GM12878 (cell line): ENCODE data around the gene SGCB. TPM values are rescaled to one million over a fixed set of nuclear protein-coding genes. Genes with fewer than 3 reads are reported as not detected.

Source experiments
- ATAC-seq: fragments of 200-7000 bp; cut with Tn5 transposase; 3 replicates; pipeline ENCODE4 v1.9.1; 2020; ENCODE audit warnings: mild to moderate bottlenecking, moderate library complexity
- Bru-seq: library from RNA; stranded (reverse); fragments of 400-500 nt; gene quantifications from one replicate; lab custom pipeline; 2021; lab: Mats Ljungman, UMichigan
- BruChase-seq, 2 experiments: library from RNA; stranded (reverse); fragments of 400-500 nt; gene quantifications; one replicate each; lab custom pipeline; 2021; lab: Mats Ljungman, UMichigan
- BruUV-seq: library from RNA; stranded (reverse); fragments of 400-500 nt; replicated peaks from 2 replicates; lab custom pipeline; 2021; lab: Mats Ljungman, UMichigan
- CTCF ChIA-PET: fragments of 300-600 bp; sonication (Branson Sonifier 250); formaldehyde crosslinking; extraction: SDS; loops from one replicate; lab custom pipeline; 2021; ENCODE audit warnings: inconsistent platforms; lab: Yijun Ruan, JAX
- POLR2A ChIA-PET: fragments of 350-600 bp; formaldehyde crosslinking; extraction: SDS; loops from one replicate; lab custom pipeline; 2021; ENCODE audit warnings: inconsistent platforms; lab: Charles Lee
- RAD21 ChIA-PET: fragments of 300-600 bp; sonication (Branson Sonifier 250); formaldehyde crosslinking; loops from one replicate; lab custom pipeline; 2023; ENCODE audit warnings: antibody characterized with exemption; ENCODE audit not compliant: unreplicated experiment; lab: Charles Lee
- SMC1A ChIA-PET: fragments of 300-600 bp; sonication (Branson Sonifier 250); formaldehyde crosslinking; loops from one replicate; lab custom pipeline; 2023; ENCODE audit not compliant: unreplicated experiment, uncharacterized antibody; lab: Charles Lee
- DNase-seq: peaks from one replicate; pipeline ENCODE4 v3.0.0-alpha.2; 2011; ENCODE audit warnings: low read depth, low spot score
- FAIRE-seq: peaks from 3 replicates; lab custom pipeline; 2011; peaks lifted over from hg19 to GRCh38; lab: Jason Lieb, UNC
- H2AFZ ChIP-seq: 2 replicates; pipeline ENCODE4 v1.6.0; 2011; ENCODE audit warnings: low read depth, low read length, control low read depth; ENCODE audit not compliant: control insufficient read depth
- H3K27ac ChIP-seq: 2 replicates; pipeline ENCODE4 v1.5.1; 2011; ENCODE audit warnings: control low read depth; ENCODE audit not compliant: control insufficient read depth, insufficient read depth
- H3K27me3 ChIP-seq, 2 experiments: replicated peaks in 1 of 2; 2 replicates each; pipeline versions ENCODE4 v1.6.0 to v1.6.1; 2011; ENCODE audit warnings: low read length in 1 of 2; ENCODE audit not compliant: control insufficient read depth in 2 of 2, insufficient read depth in 2 of 2
- H3K36me3 ChIP-seq, 2 experiments: 2 replicates each; pipeline ENCODE4 v1.5.1; 2011; ENCODE audit warnings: low read length in 1 of 2; ENCODE audit not compliant: control insufficient read depth in 2 of 2, insufficient read depth in 2 of 2
- H3K4me1 ChIP-seq: 2 replicates; pipeline ENCODE4 v1.6.1; 2011; ENCODE audit warnings: mild to moderate bottlenecking, low read length, moderate library complexity, mixed read lengths; ENCODE audit not compliant: control insufficient read depth, insufficient read depth
- H3K4me2 ChIP-seq: 2 replicates; pipeline ENCODE4 v1.6.0; 2011; ENCODE audit warnings: control low read depth; ENCODE audit not compliant: control insufficient read depth, insufficient read depth
- H3K4me3 ChIP-seq: fragments of 200-600 bp; sonication (generic); 2 replicates; pipeline ENCODE4 v1.5.1; 2016
- H3K79me2 ChIP-seq: 2 replicates; pipeline ENCODE4 v1.6.0; 2011; ENCODE audit warnings: low read length; ENCODE audit not compliant: control insufficient read depth, insufficient read depth
- H3K9ac ChIP-seq: 2 replicates; pipeline ENCODE4 v1.8.0; 2011; ENCODE audit warnings: low read length, control low read depth, mixed read lengths; ENCODE audit not compliant: control insufficient read depth, insufficient read depth
- H3K9me3 ChIP-seq: replicated peaks from 3 replicates; pipeline ENCODE4 v1.5.1; 2011; ENCODE audit warnings: mild to moderate bottlenecking, low read length; ENCODE audit not compliant: control insufficient read depth, insufficient read depth
- H4K20me1 ChIP-seq: 2 replicates; pipeline ENCODE4 v1.6.0; 2011; ENCODE audit not compliant: control insufficient read depth, insufficient read depth
- IKZF1 ChIP-seq: fragments of 450-650 bp; conservative IDR thresholded peaks from 2 replicates; pipeline ENCODE4 v1.6.1; 2017; ENCODE audit warnings: antibody characterized with exemption, mild to moderate bottlenecking
- LARP7 ChIP-seq: fragments of 450-650 bp; IDR thresholded peaks from 2 replicates; pipeline ENCODE4 v1.6.1; 2017; ENCODE audit warnings: mild to moderate bottlenecking
- NRF1 ChIP-seq: conservative IDR thresholded peaks from 2 replicates; pipeline ENCODE4 v1.6.1; 2011; ENCODE audit warnings: mild to moderate bottlenecking, low read depth, low read length, improper control_type of control experiment
- PML ChIP-seq: IDR thresholded peaks from 2 replicates; pipeline ENCODE4 v1.6.1; 2012; ENCODE audit warnings: low read length, inconsistent platforms
- POLR2A ChIP-seq: IDR thresholded peaks from 2 replicates; pipeline ENCODE4 v1.6.1; 2011; ENCODE audit warnings: low read depth, mild to moderate bottlenecking, low read length
- SKIL ChIP-seq: fragments of 450-650 bp; IDR thresholded peaks from 2 replicates; pipeline ENCODE4 v1.6.1; 2017; ENCODE audit warnings: mild to moderate bottlenecking, low read depth, inconsistent platforms; ENCODE audit not compliant: poor library complexity, severe bottlenecking
- SPI1 ChIP-seq: IDR thresholded peaks from 2 replicates; pipeline ENCODE4 v1.6.1; 2011; ENCODE audit warnings: low read depth, mild to moderate bottlenecking, low read length, moderate library complexity, borderline replicate concordance; ENCODE audit not compliant: insufficient read depth
- TAF1 ChIP-seq: IDR thresholded peaks from 2 replicates; pipeline ENCODE4 v1.6.1; 2011; ENCODE audit warnings: mild to moderate bottlenecking, low read depth, low read length, borderline replicate concordance
- YY1 ChIP-seq: IDR thresholded peaks from 2 replicates; pipeline ENCODE4 v1.6.1; 2011; ENCODE audit warnings: low read depth, mild to moderate bottlenecking, low read length
- ZBTB4 ChIP-seq: fragments of 450-650 bp; formaldehyde crosslinking; IDR thresholded peaks from 2 replicates; pipeline ENCODE4 v1.4.0; 2022; ENCODE audit warnings: mild to moderate bottlenecking, moderate library complexity
- WGBS: methylation state at CpG from one replicate; pipeline ENCODE4 v1.1.6; 2016; ENCODE audit warnings: low lambda C conversion rate; ENCODE audit not compliant: insufficient replicate concordance, insufficient coverage; ENCODE audit errors: missing lambda C conversion rate; 5-methylcytosine and 5-hydroxymethylcytosine counted together
- in situ Hi-C: fragments of 300-500 bp; cut with MboI; formaldehyde crosslinking; loops from 9 replicates; pipeline ENCODE4 v1.14.3; 2018; ENCODE audit warnings: mixed read lengths
- intact Hi-C: fragments of 100-400 bp; cut with micrococcal nuclease; formaldehyde crosslinking; loops from one replicate; pipeline ENCODE4 v1.14.2; 2022; ENCODE audit not compliant: unreplicated experiment
- long read RNA-seq, 2 experiments: library from polyadenylated mRNA; unstranded; transcript quantifications; one replicate each; pipeline ENCODE4 v2.0.0, GENCODE V29; 2019 to 2020
- polyA minus RNA-seq, 3 experiments: library from RNA; depleted of rRNA, polyadenylated mRNA; stranded (reverse); fragments of >200 nt; gene quantifications; 2 replicates each; pipeline ENCODE4 v1.2.3, GENCODE V29; 2011
- polyA plus RNA-seq, 11 experiments: library from polyadenylated mRNA; depleted of rRNA in 4 of 11; unstranded in 6 of 11; stranded (reverse) in 5 of 11; fragments of >200 nt; fragmentation: Nextera tagmentation in 4 of 11; fragmentation: Illumina TruSeq in 1 of 11; extraction: Ambion mirVana in 4 of 11; extraction: Trizol in 1 of 11; gene quantifications; 1 replicate in 1 of 11; 2 replicates in 10 of 11; pipeline versions ENCODE4 v1.2.1 to v1.2.3, GENCODE V29; 2011 to 2016; ENCODE audit warnings: inconsistent platforms in 2 of 11, missing spikeins in 2 of 11, low read depth in 1 of 11
- total RNA-seq, 4 experiments: library from RNA; depleted of rRNA in 3 of 4; stranded (reverse); fragments of >200 nt in 3 of 4; fragmentation: Illumina TruSeq in 1 of 4; extraction: Trizol in 1 of 4; gene quantifications; 2 replicates each; pipeline versions ENCODE4 v1.2.1 to v1.2.3, GENCODE V29; 2013 to 2021

Gene SGCB
- total RNA-seq (2013; cell fraction: nucleolus; rRNA removed) = 1.6 and 1.9 TPM in 2 replicates
- total RNA-seq (2014; rRNA removed) (4.7 and 5.5 TPM in 2 replicates), total RNA-seq (2014; rRNA removed; fragmentation: Illumina TruSeq; extraction: Trizol) (4.9 and 5.1 TPM in 2 replicates), total RNA-seq (2021) (7.7 and 8.8 TPM in 2 replicates), polyA plus RNA-seq (2011; rRNA removed) (5.1 and 6.6 TPM in 2 replicates), polyA plus RNA-seq (2014; fragmentation: Illumina TruSeq; extraction: Trizol) (8.9 and 14.6 TPM in 2 replicates), polyA plus RNA-seq (2014; fragmentation: Nextera tagmentation; extraction: Ambion mirVana) (1 to 10 TPM; 7.1 to 8.1 TPM), polyA plus RNA-seq (2014; rRNA removed) (5.0 and 5.5 TPM in 2 replicates), polyA plus RNA-seq (2016; fragmentation: Nextera tagmentation; extraction: Ambion mirVana) (10 to 100 TPM; 12.5 to 13.2 TPM), polyA minus RNA-seq (2011; rRNA and poly(A)+ RNA removed) (1.7 and 3.9 TPM in 2 replicates), Bru-seq, nascent RNA (percentile 64 among the genes with signal in this experiment), BruChase-seq, experiment 1, labeled RNA remaining after a 6-hour chase (percentile 67 among the genes with signal in this experiment), BruChase-seq, experiment 2, labeled RNA remaining after a 2-hour chase (percentile 65 among the genes with signal in this experiment)
- polyA plus RNA-seq (2011; ENCODE audit: low read depth) = 1.8 TPM
- 2.4 and 3.3 TPM in 2 replicates for polyA plus RNA-seq (2011; cell fraction: cytosol; rRNA removed)
- 1.4 and 1.7 TPM in 2 replicates for polyA plus RNA-seq (2011; cell fraction: nucleus; rRNA removed)
- 2.4 and 2.7 TPM in 2 replicates for polyA plus RNA-seq (2012)
- 0.53 and 1.9 TPM in 2 replicates for polyA minus RNA-seq (2011; cell fraction: cytosol; rRNA and poly(A)+ RNA removed)
- 0.36 and 0.86 TPM in 2 replicates for polyA minus RNA-seq (2011; cell fraction: nucleus; rRNA and poly(A)+ RNA removed)
- long read RNA-seq, experiment 1, full-length matches to known transcripts = 8 of 10 reads
- long read RNA-seq, experiment 1, partial matches to known transcripts = 0 of 10 reads
- long read RNA-seq, experiment 1, other reads (novel, unspliced or antisense) = 2 of 10 reads
- long read RNA-seq, experiment 2, full-length matches to known transcripts = 29 of 43 reads
- long read RNA-seq, experiment 2, partial matches to known transcripts = 4 of 43 reads
- long read RNA-seq, experiment 2, other reads (novel, unspliced or antisense) = 10 of 43 reads

DNA sequence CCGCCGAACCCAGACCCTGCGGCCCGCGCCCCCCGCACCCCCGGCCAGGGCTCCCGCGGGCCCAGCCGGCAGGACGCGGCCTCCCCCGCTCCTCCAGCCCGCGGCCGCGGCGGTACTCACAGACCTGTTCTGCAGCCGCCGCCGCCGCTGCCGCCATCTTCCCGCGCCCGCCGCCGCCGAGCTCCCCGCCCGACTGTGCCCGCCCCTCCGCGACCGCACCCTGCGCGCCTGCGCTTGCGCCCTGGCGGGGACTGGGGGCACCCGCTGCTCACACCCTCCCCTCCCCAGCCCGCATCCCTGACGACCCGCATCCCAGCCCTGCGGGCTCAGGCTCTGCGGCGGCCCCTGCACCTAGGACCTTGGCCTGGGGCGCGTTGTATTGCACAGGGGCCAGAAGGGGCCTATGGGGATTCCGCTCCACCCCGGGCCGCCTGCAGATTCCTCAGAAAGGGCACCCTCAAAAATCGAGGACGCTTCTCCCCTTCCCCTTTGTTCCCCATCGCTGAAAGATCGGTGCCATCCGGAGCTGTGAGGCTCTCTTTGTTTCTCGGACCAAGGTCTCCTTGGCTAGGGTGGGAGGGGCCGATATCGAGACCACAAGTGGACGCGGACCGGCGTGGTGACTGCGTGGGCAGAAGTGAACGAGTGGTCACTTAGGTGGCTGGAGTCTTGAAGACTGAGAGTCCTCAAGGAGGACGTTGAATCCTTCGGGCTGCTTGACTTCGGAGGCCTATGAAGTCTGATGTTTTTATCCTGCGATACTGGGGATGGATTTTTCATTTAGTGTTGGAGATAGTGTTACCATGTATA is at the start of gene SGCB:
SGCB (minus strand) TSS at position 197 of the 810 bp plus-strand sequence; CDS start at position 157, 40 bp downstream.
- ChIA-PET CTCF (interaction anchor here (2.2 kb wide), 1 partner anchor 12 kb away, joined by 10 read pairs; no protein-coding TSS in a partner anchor), RAD21 (no interaction called here), SMC1A (interaction anchor here (2.0 to 2.1 kb wide), 2 partner anchors 12 to 176 kb away, joined by 4 to 8 read pairs; partner anchors contain the start of gene SPATA18), POLR2A (interaction anchor here (0.5 to 0.6 kb wide), 2 partner anchors 143 to 1465 kb away, joined by 3 to 6 read pairs; no protein-coding TSS in a partner anchor)
- FAIRE-seq = no peak
- TF ChIP-seq ZBTB4 (no peak), IKZF1 (0 out of 2 replicates have a peak, but pooled peaks have one; percentile 42), POLR2A (peak; percentile 71), PML (no peak), SPI1 (no peak), SKIL (no peak), YY1 (peak; percentile 91), TAF1 (peak; percentile 25; the same call in 1 of the 2 replicates), NRF1 (peak; percentile 52), LARP7 (peak; percentile 44; the same call in 1 of the 2 replicates)
- in situ Hi-C loops = no loop called here
- Histone ChIP-seq H2AFZ (peak within 1 kb of the TSS; percentile 83), H3K4me2 (peak within 1 kb of the TSS; percentile 92), H3K9ac (peak within 1 kb of the TSS; percentile 71), H3K4me3 (peak within 1 kb of the TSS; percentile 86), H3K27me3 (no peaks in the 10 kb centered on the region; a peak in 1 of 4 replicates), H3K9me3 (no peaks in the 10 kb centered on the region), H4K20me1 (no peaks in the 10 kb centered on the region), H3K36me3 (no peaks in the 10 kb centered on the region), H3K27ac (no peak within 1 kb of the TSS), H3K79me2 (no peaks in the 10 kb centered on the region), H3K4me1 (peaks cover 5% of the 10 kb centered on the region; the same call in 1 of the 2 replicates)
- no peak for DNase-seq
- intact Hi-C loops = loop anchor here (10.0 kb wide), 1 partner anchor 606 kb away; no protein-coding TSS in a partner anchor
- 11% methylated on average over 25 of the region's 70 CpGs for WGBS
- peak; percentile 95 for ATAC-seq
- BruUV-seq = no TSS peak
